ENCODE results near the gene WNT9A.

- no peak for TF ChIP-seq RAD21 (IDR thresholded peaks at IDR 0.05; ENCODE audit: low read length)
- no peak for TF ChIP-seq CTCF (conservative IDR thresholded peaks at IDR 0.05; ENCODE audit: low read depth, low read length)
- no peak for TF ChIP-seq ELK1 (IDR thresholded peaks at IDR 0.05; ENCODE audit: borderline replicate concordance, low read depth, low read length)
- TF ChIP-seq CEBPB (IDR thresholded peaks at IDR 0.05; ENCODE audit: low read depth, low read length): no peak
- no peak for TF ChIP-seq USF2 (IDR thresholded peaks at IDR 0.05; ENCODE audit: low read depth, low read length)
- no peak for TF ChIP-seq POLR2A (IDR thresholded peaks at IDR 0.05; ENCODE audit: low read depth, low read length)
Measured at GRCh38 chr1:227901906-227902640, 45.7 kb downstream of the WNT9A start.
